ENCODE measurements around the gene CDC25C.
A peak's percentile ranks its signal among the peaks of the same experiment; 100 is the strongest.
"Not testable (repeated sequence)": the region's sequence is repeated elsewhere in the genome, so short reads cannot be mapped to it uniquely, and the experiment has no call there.

The CDC25C gene

DNA sequence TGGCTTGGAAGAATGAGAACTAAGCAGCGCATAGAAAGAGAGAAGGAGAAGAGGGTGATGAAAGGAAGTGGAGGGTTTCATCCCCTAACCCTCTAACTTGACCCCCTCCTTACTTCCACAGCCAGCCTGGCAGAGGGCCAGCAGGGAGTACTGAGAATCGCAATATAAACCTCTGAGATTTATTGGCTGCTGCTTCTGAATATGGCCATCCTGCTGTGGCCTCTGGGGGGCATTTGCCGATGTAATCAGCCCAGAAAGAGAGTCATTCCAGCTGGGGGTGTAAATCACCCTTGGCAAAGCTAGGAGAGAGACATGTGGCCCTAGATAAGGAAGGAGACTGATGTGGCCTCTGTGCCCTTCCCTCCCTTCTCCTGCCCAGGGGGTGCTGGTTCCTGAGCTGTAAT, 56.2 kb downstream of the CDC25C start:
- ATAC-seq (no peak), DNase-seq (no peak)

DNA sequence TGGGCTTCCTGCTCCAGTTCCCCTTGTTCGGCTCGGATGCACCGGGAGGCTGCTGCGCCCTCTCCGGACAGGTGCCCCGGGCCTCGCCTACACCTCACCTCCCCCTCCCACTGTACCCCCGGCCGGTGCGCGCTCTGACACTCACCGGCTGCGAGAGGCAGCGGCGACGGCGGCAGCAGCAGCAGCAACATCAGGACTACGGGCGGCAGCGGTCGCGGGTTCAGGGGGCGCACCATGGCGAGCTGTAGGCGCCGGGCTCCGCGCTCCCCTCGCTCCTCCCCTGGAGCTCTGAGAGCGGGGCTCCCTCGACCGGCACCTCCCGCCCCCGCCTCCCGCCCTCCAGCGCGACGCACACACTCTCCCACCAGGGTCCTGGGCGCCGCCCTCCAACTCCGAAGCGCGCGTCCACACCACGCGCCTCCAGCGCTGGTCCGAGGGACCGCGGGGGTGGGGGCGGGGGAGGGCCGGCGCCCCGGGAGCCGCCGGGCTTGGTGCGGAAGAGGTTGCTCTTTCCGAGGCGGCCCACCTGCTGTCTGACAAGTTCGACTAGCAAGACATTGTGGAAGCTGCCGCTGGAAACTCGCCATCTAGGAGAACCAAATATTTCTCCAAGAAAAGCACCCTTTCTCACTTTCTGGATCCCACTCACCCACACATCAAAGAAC, 57.3 kb downstream of the CDC25C start, which contains the start of gene GFRA3:
Gene GFRA3 (minus strand): TSS at position 433 of the 665 bp plus-strand sequence. CDS start 197 bp downstream, at position 236.
- ATAC-seq (peak; percentile 49), DNase-seq (peak; percentile 21)

DNA sequence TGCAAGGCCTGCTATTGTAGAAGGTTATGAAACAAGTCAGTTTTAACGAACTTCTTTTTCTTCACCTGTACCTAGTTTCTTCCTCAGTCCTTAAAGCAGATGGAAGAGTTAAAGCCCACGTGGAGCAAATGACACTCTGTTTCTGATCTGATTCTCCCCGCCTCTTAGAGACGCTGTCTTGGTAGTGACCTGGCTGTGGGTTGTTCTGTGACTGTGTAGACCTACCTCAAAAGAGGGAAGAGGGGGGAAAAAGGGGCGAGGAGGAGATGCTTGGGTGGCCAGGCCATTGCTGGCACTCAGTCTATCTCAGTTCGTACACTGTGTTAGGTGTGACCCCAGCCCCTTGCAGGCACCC, 57.8 kb downstream of the CDC25C start:
- DNase-seq, result no peak
- ATAC-seq, result no peak

DNA sequence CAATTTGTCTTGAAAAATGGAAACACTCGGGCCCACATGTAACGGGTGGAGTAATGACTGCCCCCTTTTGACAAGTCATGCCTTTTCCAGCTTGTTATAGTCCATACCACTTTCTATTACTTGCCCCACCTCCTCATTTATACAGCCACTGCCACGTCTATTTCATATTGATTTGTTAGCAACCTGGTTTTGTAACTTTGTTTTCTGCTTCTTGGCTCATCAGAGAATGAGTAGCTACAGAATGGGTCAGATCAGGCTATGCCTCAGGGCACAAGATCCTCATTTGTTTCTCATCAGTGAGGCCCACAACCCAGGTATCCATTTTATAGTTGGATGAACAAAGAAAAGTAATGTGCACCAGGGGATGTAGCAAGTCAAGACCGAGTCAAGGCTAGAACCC, 58.9 kb downstream of the CDC25C start:
- no peak for ATAC-seq
- no peak for DNase-seq

DNA sequence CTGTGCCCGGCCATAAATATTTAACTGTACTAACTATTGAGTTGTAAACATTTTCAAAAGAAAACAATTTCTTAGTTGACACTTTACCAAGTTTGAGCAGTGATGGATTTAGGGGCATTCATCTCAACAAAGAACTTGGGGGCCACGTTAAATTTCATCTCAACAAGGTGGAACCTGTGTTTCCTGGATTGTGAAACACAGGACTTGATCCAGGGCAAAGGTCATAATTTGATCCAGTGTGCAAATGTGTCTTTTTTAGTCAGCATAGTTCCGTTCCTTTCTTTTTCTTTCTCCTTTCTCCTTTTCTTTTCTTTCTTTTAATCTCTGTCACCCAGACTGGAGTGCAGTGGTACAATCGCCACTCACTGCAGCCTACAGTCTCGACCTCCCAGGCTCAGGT, 60.3 kb downstream of the CDC25C start:
- DNase-seq (no peak), ATAC-seq (no peak)

DNA sequence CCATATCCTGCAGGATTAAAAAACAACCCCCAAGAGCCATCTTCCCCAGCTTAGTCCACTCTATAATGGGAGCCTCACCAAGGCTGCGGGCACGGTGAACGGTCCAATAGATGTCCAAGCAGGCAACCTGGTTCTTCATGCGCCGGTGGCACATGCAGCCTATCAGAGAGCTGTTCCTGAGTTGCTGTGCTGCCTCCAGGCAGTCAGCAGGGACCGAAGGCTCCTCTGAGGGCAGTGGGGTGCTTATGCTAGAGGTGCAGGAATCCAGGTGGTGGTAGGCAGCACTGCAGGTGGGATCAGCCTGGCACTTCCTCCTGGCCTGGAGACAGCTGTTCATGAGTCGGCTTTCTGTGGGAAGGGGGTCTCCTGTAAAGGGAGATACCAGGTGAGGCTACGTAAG, 67.4 kb downstream of the CDC25C start:
- DNase-seq (no peak), ATAC-seq (no peak)

DNA sequence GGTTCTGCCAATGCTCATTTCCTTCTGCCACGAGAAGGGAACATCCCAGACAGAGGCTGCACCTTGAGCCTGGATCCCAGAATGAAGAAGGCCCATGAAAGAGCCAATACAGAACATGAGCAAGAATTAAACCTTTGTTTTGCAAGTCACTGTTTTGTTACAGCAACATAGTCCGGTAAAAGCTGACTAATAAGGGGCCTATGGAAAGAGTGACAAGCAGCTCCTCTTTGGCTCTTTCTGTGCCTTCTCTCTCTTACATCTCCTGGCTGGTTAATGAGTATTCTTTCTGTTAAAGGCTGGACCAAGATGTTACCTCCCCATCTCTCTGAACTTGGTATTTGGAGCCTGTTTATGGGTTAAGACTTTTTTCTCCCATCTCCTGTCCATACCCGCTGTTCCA, 68.0 kb downstream of the CDC25C start:
- ATAC-seq (peak; percentile 76), DNase-seq (no peak)

DNA sequence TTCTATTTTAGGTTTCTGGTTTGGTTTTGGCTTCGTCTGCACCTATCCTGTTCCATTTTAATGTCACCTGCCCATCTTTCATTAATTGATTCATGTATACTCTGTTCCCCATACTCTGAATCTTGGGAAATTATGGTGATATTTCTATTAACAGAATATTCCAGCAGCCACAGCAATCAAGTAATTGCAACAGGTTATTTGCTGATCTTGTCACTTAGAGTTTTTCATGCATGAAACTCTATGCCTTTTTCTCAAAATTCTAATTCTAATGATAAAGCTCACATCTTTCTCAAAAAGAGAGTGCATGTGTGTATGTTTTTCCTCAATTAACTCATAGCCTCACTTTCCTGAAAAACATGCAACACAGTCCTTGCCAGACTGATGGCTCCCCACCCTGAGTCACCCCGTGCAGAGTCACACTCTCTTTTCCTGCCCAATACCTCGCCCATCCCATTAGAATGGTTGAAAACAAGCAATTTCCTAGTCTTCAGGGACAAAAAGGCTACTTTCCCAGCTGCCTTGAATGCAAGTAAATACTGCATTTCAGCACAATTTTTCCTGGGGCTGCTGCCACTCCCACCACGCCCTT, 72.8 kb downstream of the CDC25C start:
- DNase-seq, result no peak
- no peak for ATAC-seq

DNA sequence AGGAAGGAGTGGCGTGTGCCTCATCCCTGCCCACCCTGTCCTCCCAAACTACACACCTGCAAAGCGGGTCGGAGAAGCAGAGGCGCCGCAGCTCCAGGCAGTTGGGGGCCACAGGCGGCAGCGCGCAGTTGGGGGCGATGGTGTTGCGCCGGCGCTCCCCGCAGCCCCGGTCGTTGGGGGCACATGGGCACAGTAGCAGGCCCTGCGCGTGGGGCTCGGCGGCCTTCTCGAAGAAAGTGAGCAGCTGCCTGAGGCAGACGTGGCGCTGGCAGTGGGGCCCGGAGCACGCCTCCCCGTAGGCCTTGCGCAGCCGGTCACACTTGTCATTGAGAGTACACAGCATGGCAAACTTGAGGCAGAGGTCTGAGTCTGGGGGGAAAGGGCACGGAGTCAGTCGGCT, 74.0 kb downstream of the CDC25C start:
- ATAC-seq, result no peak
- no peak for DNase-seq

DNA sequence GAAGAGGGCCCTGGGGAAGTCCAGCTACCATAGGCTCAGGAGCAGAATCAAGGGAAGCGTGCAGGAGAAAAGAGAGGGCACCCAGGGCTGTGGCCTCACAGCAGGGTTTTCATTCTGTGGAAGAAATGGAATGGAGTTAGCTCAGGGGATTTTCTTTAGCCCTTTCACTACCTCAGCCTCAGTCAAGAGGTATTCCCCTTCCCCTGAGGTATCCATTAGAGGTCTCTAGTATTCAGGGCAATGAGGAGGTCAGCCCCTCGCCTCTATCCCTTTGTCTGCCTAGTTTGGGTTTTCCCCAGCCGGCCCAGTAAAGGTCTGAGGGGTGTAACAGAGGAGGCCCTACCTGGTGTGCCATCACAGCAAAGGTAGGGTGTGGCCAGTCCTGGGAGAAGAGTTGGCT, 78.7 kb downstream of the CDC25C start:
- ATAC-seq, result no peak
- DNase-seq, result no peak

DNA sequence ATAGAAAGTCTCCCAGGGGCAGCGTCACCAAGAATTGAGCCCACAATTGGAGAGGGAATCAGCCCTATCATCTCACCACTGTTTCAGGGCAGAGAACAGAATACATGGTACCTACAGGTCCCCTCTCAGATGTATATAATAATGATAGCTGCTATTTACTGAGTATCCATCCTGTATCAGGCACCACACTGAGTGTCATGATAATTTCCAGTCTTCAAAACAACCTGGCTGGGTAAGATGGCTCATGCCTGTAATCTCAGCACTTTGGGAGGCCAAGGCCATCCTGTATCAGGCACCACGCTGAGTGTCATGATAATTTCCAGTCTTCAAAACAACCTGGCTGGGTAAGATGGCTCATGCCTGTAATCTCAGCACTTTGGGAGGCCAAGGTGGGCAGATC, 83.8 kb downstream of the CDC25C start:
- ATAC-seq, DNase-seq: not testable (repeated sequence)

DNA sequence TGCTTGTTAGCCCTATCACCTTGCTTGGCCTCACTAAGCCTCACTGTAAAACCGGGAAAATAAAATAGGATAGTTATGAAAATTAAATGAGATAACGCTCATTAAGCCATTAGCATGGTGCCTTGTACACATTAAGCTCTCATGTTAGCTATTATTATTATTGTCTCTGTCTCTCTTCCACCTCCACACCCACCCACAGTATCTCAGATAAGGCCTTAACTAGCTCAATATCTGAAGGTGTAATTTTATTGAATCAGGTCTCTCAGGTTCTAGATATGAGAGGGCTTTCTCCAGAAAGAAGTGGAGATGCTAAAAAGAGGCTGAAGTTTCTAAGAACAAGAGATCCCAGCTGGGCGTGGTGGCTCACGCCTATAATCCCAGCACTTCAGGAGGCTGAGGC, 84.8 kb downstream of the CDC25C start:
- no peak for ATAC-seq

DNA sequence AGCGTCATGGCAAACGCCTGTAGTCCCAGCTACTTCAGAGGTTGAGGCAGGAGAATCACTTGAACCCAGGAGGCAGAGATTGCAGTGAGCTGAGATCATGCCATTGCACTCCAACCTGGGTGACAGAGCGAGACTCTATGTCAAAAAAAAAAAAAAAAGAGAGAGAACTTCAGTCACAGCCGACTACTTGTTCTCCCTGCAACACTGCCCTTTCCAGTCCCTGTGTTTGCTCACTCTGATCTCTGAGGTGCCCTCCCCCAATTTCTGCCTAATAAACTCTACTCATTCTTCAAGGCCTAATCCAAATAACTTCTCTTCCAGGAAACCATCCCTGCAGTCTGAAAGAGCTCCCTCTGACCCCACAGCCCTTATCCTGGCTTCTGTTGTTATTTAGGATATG, 85.3 kb downstream of the CDC25C start:
- no peak for ATAC-seq
- no peak for DNase-seq

More for the DNA sequence above, 84.8 kb downstream of the CDC25C start:
- no peak for DNase-seq

DNA sequence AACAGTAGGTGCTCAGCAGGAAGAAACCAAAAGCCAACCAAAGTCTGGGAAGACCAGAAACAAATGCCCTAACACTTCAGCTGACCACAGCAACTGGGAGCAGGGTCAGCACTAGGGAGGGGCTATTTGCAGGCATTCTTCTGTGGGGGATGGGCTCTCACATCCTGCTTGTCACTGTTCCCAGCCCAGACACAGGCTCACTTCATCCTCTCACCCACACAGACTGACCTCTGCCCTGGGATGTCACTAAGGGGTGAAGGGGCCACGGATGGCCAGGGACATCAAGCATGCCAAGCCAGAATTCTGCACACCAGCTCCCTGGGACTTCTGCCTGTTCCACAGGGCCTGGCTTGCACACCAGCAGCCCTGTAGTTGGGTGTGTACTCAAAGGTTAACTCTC, 85.9 kb downstream of the CDC25C start:
- DNase-seq, result no peak
- ATAC-seq, result no peak

DNA sequence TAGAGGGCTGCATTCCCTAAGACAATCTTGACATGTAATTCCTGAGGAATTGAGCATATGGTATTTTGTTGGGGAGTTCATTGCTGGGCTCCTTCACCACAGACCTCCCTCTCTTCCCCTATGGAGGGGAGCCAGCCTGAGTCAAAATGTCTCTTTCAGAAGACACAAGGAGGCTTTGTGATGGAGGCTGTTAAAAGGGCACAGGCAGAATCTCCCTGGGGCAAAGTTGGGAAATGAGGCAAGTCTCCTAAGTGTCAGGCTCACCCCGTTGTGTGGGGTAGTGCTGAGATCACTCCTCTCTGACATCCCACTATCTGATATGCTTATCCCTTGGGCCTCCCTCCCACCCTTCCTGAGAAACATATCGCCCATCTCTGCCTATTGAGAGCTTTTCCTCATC, 87.8 kb downstream of the CDC25C start:
- ATAC-seq (no peak), DNase-seq (no peak)

DNA sequence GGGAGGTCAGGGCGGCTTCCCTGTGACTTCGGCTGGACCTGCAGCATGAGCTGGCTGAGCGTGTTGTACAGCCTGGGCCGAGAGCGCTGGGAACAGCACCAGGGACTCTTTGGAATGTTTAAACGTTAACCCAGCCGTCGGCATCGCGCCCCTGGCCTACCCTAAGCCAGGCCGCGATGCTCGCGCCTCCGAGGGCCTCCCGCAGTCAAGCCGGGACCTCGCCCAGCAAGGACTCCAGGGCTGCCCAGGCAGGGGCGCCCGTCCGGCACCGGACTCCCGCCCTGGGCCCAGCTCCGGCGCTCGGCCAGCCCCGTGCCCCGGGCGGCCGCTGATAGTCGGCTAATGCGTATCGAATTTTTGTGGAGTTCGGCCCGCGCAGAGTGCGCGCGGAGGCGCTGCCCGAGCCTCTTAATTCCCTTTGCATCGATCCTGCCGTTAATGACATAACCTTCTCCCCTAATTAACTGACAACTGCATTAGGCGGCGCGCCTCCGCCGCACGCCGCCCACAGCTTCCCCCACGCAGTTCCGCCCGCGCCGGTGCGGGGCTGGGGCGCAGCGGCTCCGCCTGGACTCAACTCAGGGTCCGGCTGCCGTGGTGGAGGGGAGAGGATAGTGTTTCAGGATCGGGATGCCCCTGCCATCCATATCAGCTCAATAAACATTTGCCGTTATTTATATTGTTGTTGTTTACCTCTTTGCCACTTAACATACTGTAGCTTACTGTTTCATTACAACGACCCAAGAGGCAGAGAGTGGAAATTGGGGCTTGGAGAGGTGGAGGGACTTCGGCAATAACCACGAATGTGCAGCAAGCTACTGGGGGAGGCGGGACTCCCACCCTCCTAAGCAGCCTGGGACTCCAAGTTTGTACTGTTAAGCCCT, 89.7 kb downstream of the CDC25C start:
- DNase-seq (no peak), ATAC-seq (no peak)

DNA sequence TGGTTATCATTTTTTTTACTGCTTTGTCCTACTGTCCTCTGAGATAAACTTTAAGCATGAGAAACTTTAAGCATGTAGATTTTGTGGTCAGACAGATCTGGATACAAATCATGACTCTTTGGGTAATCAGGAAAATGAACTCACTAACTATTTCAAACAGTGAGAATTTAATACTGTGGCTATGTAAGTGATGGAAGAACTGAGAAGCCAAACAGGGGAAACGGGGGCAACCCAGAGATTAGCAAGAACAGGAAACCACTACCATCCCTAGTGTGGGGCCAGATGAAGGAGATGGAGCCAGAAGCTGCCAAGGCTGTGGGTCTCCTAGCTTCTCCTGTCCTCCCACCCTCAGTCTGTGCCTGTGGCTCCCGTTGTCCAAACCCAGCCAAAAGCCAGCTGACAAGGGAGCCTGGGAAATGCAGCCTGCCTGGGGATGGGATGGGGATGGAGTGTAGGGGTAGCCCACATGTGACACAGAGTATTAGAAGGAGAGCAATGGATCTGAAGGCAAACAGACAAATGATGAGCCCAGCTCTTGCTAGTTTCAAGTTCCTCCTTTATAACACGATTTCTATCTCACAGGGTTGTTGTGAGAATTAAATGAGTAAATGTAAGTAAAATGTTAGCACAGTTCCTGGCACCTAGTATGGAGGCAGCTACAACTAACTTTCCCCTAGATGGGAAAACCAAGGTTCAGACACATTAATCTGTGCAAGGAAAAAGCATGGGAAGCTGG, 90.8 kb downstream of the CDC25C start:
- ATAC-seq (peak; percentile 88), DNase-seq (peak; percentile 35)

DNA sequence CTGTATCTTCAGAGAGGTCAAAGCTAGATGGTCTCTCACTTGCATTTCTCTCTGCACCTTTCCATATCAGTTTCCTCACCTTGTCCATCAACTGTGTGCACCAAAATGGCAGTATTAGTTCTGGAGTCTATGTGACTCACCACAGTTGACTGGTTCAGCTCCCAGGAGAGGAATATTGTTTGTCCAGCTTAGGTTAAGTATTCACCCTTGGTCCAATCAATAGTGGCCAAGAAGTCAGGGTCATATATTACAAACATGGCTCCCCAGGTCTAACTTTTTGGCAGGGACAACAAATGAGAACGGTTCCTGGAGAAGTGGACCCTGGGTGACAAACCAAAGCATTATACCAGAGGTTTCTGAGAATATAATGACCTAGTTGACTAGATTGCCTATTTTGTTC, 93.6 kb downstream of the CDC25C start:
- no peak for DNase-seq
- ATAC-seq, result no peak

All from stimulated activated naive CD8-positive, alpha-beta T cell treated with anti-CD3 and anti-CD28 coated beads, Interleukin-15, Interleukin-2, amounts not matched to agents 100 U/mL and 50 U/mL, for 24 hours (primary cell).